ENCODE measurements around the gene MORN5.

DNA sequence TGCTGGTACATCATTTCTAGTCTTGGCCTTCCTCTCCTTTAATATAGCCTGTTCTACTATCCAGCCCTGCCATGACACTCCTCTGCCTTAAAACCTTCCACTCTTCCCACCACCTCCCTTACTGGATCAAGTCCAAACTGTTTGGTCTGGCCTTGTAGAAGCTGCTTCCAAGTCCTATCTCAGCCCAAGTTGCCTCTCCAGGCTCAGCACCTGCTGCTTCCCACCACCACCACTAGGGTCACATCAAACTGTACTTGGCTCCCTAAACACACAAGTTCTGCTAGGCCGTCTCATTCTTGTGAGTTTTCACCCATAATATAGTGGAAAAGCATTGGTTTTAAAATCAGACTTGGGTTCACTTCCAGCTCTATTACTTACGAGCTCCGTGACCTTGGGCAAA is 1.5 kb upstream of the MORN5 start:
- TF ChIP-seq, protein P1, sequence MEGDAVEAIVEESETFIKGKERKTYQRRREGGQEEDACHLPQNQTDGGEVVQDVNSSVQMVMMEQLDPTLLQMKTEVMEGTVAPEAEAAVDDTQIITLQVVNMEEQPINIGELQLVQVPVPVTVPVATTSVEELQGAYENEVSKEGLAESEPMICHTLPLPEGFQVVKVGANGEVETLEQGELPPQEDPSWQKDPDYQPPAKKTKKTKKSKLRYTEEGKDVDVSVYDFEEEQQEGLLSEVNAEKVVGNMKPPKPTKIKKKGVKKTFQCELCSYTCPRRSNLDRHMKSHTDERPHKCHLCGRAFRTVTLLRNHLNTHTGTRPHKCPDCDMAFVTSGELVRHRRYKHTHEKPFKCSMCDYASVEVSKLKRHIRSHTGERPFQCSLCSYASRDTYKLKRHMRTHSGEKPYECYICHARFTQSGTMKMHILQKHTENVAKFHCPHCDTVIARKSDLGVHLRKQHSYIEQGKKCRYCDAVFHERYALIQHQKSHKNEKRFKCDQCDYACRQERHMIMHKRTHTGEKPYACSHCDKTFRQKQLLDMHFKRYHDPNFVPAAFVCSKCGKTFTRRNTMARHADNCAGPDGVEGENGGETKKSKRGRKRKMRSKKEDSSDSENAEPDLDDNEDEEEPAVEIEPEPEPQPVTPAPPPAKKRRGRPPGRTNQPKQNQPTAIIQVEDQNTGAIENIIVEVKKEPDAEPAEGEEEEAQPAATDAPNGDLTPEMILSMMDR (IDR thresholded peaks at IDR 0.05) = peak in 1 of 4 experiments; percentile 3
- no peak for TF ChIP-seq POLR2A (IDR thresholded peaks at IDR 0.05)
